OCI-LY1 (cell line): Measurements from ENCODE around the gene CBLB.

Source experiments
- EZH2 ChIP-seq: fragments of 200-600 bp; sonication (generic), shearing (Covaris generic); IDR thresholded peaks from 2 replicates; pipeline ENCODE4 v1.8.0; 2017; ENCODE audit warnings: borderline replicate concordance, mixed run types, mild to moderate bottlenecking, antibody characterized with exemption, low read length, moderate library complexity, mixed read lengths
- TF ChIP-seq, protein P1 (sequence below): fragments of 200-600 bp; sonication (generic), shearing (Covaris generic); IDR thresholded peaks from 2 replicates; pipeline ENCODE4 v1.5.1; 2017; ENCODE audit warnings: mild to moderate bottlenecking, antibody characterized with exemption, low read length, moderate library complexity, mixed read lengths

DNA sequence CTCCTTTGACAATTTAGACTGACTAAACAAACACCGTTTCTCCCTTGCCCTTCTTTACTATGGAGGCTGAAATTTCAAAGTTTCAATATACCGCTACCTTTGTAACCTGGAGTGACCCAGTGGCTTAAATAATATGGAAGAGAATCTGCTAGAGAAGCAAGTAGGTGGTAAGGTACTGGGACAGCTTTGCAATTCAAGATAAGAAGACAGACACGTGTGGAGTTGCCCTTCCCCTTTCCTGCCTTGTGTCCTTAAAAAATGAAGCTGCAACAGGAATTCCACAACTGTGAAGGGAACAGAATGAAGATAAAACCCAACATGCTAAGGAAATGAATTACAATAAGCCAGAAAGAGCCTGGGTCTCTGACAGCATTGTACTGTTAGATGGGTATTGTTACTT lies 26.4 kb downstream of the CBLB start:
- TF ChIP-seq, protein P1, sequence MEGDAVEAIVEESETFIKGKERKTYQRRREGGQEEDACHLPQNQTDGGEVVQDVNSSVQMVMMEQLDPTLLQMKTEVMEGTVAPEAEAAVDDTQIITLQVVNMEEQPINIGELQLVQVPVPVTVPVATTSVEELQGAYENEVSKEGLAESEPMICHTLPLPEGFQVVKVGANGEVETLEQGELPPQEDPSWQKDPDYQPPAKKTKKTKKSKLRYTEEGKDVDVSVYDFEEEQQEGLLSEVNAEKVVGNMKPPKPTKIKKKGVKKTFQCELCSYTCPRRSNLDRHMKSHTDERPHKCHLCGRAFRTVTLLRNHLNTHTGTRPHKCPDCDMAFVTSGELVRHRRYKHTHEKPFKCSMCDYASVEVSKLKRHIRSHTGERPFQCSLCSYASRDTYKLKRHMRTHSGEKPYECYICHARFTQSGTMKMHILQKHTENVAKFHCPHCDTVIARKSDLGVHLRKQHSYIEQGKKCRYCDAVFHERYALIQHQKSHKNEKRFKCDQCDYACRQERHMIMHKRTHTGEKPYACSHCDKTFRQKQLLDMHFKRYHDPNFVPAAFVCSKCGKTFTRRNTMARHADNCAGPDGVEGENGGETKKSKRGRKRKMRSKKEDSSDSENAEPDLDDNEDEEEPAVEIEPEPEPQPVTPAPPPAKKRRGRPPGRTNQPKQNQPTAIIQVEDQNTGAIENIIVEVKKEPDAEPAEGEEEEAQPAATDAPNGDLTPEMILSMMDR: no peak
- TF ChIP-seq EZH2: no peak
